Sigmoid colon (tissue), 4 donors: ENCODE data around the gene SLC25A13.

Experiments used
- CTCF ChIP-seq, 4 experiments: fragments of 450-650 bp in 3 of 4; fragments of 200-600 bp in 1 of 4; IDR thresholded peaks; one replicate each; pipeline ENCODE4 v1.5.1; 2016 to 2019; ENCODE audit warnings: antibody characterized with exemption in 4 of 4, mild to moderate bottlenecking in 3 of 4, moderate library complexity in 2 of 4
- EP300 ChIP-seq, 4 donors: sonication (generic); formaldehyde crosslinking; IDR thresholded peaks; one replicate each; pipeline ENCODE4 v1.6.1; 2017; ENCODE audit warnings: antibody characterized with exemption in 4 of 4
- POLR2A ChIP-seq, 2 donors: fragments of 450-650 bp; IDR thresholded peaks; one replicate each; pipeline ENCODE4 v1.6.1; 2016; ENCODE audit warnings: antibody characterized with exemption in 2 of 2, mild to moderate bottlenecking in 2 of 2, moderate library complexity in 2 of 2
- POLR2AphosphoS5 ChIP-seq, 4 donors: sonication (generic); formaldehyde crosslinking; IDR thresholded peaks; one replicate each; pipeline ENCODE4 v1.6.1; 2017; ENCODE audit warnings: antibody characterized with exemption in 4 of 4

- TF ChIP-seq CTCF (IDR thresholded peaks at IDR 0.05): no peak
- TF ChIP-seq POLR2A (IDR thresholded peaks at IDR 0.05): no peak
- no peak for TF ChIP-seq POLR2AphosphoS5 (IDR thresholded peaks at IDR 0.05)
- TF ChIP-seq EP300 (IDR thresholded peaks at IDR 0.05): no peak
These were observed 195.5 kb downstream of the SLC25A13 start for GRCh38 chr7:96126382-96126781.
